HG02884 (cell line): ENCODE measurements around the gene SLU7.

Experiments used
- ATAC-seq: cut with Tn5 transposase; IDR thresholded peaks from one replicate; pipeline ENCODE4 v1.9.1; 2021; ENCODE audit warnings: mild to moderate bottlenecking, moderate library complexity; ENCODE audit not compliant: unreplicated experiment

The SLU7 gene

DNA sequence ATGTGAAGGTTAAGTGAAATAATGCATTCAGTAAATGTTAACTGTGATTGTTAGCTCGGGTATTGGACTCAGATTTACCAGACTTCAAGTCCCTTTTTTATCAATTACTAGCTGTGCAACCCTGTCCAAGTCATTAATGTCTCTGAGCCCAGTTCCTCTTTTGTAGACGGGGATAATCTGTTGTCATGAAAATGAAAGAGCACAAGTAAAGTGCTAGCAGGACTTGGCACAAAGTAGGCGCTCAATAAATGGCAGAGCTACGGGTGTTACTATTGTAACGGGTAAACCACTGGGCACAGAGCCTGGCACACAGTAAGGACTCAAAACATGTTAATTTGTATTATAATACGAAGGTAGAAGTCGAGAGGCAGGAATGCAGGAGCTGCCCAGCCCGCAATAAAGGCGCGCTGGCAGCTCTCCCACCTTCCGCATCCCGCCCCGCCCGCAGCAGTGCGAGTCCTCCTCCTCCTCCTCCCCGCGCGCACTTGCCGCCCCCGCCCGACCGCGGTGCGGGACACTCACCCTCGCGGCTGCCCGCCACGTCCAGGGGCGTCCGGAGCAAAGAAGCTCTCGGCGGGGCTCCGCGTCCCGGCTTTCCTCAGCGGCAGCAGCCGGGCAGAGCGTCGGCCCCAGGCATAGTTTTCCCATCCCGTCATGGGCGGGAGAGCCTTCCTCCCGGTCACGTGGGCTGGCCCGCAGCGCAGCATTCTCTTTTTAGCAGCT is 48.7 kb downstream of the SLU7 start, which contains the start of gene C1QTNF2:
TSS of gene C1QTNF2 (minus strand) at position 637 of the 723 bp plus-strand sequence. CDS start 15,615 bp downstream, outside the sequence.
- no peak for ATAC-seq

DNA sequence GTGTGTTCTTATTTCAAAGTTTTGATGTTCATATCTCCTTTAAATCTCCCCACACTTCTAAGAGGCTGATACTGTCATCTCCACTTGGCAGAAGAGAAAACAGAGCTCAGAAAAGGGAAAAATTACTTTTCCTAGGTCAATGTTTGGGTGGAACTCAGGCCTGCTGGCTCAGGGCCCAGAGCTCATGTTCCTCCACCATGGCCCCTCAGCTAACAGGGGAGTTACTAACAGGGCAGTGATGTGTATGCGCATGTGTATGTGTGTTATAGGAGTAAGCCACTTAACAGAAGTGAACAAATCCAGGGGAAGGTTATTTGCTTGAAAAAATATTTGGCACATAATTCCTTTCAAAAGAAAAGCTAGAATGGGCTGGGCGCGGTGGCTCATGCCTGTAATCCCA is 51.0 kb downstream of the SLU7 start:
- ATAC-seq = no peak

GRCh38 chr5:160367261-160367660 is 51.6 kb downstream of the SLU7 start:
- ATAC-seq = no peak

GRCh38 chr5:160366230-160366629 is 52.7 kb downstream of the SLU7 start:
- ATAC-seq = no peak

DNA sequence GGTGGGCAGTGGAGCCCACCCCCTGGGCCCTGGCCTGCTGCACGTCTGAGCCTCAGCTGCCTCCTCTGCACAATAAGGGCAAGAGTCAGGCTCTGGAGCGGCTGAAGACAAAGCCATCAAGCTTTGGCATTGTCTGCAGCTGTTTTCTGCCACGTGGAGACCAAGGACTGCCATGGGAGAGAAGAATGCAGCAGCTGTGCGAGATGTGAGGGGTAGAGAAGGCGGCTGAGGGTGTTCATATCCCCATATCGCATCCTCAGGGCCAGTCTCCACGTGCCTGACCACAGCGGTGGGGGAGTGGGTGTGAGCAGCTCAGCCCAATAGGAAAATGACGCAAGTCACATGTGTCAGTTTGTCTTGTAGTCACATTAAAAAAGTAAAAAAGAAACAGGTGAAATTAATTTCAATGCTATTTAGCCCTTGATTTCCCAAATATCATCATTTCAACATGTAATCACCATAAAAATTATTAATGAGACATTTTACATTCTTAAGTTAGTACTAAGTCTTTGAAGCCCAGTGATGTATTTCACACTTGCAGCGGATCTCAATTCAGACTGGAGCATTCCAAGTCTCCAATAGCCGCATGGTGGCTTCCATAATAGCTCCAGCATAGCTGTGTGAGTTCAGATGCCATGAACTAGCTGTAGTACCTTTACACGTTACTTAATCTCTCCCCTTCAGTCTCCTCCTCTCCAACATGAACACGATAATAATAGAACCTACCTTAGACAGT is 55.1 kb downstream of the SLU7 start:
- no peak for ATAC-seq

GRCh38 chr5:160363211-160363610 is 55.7 kb downstream of the SLU7 start:
- ATAC-seq = no peak

DNA sequence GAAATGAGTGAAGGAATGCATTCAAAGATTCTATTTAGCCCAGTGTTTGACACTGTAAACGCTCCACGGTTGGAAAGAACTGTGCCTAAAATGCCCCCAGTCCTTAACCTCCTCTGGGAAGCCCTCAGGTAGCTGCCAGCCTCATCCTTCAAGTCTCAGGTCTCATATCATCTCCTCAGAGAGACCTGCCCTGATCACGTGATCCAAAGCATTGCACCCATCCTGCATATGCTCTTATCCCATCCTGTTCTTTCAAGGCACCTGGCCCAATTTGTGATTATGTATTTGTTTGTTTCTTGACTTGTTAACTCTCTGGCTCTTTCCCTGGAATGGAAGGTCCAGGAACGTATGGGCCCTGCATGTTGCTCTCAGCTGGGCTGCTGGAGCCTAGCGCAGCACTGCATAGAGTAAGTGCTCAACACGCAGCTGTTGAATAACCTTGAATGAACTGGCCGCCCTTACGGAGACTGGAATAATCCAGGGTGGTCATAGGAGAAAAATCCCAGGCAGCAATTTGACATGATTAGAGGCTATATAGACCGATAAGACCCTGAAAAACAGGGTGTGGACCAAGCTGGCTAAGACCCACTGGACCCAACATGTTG is 57.2 kb downstream of the SLU7 start:
- ATAC-seq = no peak

DNA sequence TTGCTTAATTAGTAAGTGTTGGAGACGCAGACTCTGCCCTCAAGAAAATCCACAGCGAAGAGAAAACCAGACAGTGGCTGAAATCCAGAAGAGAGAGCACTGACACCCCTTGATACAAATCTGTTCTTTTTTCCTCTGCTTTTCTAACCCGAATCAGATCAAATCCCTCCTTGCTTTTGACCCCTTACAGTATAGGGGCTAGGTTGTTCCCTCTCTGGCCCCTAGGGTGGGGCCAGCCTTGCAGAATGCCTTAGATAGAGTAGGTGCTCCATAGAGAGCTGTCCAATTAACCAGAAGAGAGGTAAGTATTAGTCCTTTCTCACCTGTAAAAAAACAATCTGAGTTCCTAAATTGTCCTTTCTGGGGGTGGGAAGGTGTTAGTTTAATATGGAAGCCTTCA is 58.6 kb downstream of the SLU7 start:
- no peak for ATAC-seq

GRCh38 chr5:160359816-160360215 is 59.1 kb downstream of the SLU7 start:
- no peak for ATAC-seq

DNA sequence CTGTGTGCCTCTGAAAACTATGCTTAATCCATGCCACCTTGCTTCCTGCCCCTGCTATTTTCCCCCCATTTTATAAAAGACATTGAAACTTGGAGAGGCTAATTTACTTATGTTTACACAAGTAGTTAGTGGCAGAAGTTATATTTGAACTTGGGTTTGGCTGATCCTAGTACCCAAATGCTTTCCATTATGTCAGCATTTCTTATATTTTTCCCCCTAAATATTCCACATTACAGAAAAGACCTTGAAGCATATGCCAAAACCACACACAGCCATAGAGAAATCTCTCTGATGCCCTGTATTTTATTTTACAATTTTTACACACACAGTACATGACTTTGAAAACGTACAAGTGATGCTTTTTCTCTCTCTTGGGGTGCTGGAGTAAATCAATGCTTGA is 59.6 kb downstream of the SLU7 start:
- no peak for ATAC-seq

DNA sequence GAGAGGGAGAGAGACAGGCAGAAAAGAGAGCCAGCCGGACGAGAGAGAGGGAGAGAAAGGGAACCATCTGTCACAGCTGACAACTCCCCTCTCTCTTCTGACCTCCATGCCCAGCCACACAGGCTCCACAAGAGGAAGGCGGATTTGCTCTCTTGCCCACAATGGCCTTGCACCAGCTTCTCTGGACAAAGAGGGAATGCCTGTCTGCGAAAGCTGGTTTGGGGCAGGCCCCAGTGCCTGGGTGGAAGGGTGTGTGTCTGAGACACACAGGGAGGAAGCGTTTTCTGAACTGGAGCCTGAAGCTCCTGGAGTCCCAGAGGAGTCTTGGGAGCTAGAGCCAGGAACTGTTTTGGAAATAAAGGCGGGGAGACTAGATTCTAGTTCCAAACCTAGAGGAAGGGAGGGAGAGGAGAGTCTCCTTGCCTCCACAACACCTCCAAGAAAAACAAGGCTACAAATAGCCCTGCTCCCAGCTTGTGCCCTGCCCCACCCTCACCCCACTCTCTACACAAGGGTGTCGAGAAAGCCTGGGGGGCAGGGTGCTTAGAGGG is 60.9 kb downstream of the SLU7 start:
- ATAC-seq = no peak

DNA sequence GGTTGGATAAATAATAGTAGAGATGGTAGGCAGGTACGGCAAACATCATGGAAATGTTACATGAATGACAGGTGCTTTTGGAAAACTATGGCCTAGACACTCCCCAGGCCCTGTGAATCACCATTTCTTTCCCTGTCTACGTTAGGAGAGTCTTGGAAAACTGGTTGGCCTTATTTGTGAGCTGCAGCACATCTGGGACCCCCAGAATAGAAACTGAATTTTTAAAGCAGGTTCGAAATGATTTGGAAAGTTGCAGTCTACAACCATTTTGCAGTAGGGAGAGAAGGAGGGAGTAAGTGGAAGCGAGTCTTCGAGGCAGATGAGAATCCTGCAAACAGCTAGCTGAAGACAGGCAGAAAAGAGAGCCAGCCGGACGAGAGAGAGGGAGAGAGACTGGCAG is 61.5 kb downstream of the SLU7 start:
- ATAC-seq = no peak

DNA sequence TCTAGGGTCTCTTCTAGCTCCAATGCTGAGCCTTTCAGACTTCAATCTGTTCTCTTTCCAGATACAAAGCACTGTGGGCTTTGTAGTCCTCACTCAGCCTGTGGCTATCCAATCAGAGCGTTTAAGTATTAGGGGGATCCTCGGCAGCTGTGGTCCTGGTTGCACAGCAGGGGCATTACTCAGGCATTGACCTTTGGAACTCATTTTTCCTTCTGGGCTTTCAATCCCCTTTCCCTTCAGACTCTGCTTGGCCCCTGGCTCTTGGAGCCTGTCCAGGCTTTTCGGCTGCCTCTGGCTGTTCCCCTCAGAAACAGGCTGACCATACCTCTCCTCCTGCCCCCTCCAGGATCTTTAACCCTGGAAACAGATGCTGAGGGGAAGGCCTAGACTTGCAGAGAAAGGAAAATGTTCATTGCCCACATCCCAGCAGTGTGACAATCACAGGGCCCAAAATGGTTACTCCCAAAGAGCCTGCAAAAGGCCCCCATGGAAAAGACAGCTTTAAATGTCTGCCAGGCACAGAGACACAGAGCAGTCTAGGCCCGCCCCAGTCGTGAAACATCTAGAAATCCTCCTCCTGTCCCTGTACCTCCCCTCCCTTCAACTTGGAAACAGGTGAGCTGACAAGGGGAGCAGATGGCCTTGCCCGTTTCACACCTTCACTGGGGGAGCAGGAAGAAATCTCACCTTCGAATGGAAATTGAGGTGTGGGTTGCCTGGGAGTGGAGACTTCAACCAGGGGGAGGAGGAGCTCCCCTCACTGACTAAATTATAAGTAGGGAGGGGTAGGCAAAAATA is 62.1 kb downstream of the SLU7 start:
- no peak for ATAC-seq

DNA sequence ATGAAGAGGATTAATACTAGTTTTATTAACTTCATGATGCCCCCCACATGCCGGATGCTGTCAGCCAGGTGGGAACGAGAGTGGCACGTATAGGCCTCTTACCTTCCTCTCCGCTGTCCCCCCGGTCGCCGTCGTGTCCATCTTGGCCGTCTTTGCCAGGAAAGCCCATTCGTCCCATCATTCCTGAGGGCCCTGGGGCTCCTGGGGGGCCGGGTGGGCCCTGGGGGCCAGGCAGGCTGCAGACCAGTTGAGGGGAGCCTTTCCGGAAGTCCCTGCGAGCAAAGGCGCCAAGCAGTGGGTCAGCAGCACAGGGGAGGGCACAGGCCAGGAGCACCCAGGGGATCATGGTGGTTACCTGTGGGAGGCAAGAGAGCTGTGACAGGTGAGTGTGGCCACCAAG is 64.2 kb downstream of the SLU7 start:
- no peak for ATAC-seq

DNA sequence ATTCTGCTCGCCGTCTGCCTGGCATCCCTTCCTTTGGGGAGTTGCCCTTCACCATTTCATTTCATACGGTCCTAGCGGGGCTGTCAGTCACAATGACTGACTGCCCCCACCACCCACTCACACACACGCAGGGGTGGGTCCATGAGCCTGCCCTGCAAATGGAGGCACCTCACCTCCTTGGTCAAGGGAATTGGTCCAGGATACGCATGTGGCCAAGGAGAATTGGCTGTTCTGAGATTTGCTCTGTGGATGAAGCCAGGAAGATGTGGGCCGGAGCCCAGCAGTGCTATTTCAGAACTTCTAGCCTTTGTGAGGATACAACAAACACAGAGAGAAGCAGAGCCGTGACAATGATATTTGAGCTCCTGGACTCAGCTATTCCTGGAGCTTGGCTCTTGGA is 65.5 kb downstream of the SLU7 start:
- ATAC-seq = no peak

- ATAC-seq = no peak
Observed at GRCh38 chr5:160352308-160352707, 66.6 kb downstream of the SLU7 start.
